Measurements from ENCODE around the gene OPN3. TPM values are rescaled to one million over a fixed set of nuclear protein-coding genes. Genes with fewer than 3 reads are reported as not detected.

The OPN3 gene
- total RNA-seq, 4 donors from 2014 or later: 5.3 to 12.4 (median 8.0) TPM

- no peak for DNase-seq (ENCODE audit: extremely low spot score)
- Histone ChIP-seq H3K27me3 (no peaks in the 10 kb centered on the region), H3K4me3 (no peak overlapping the region), H3K27ac (replicated peaks in 1 of 4) (no peak overlapping the region), H3K9me3 (no peaks in the 10 kb centered on the region), H3K36me3 (no peaks in the 10 kb centered on the region), H3K4me1 (no peaks in the 10 kb centered on the region)
- WGBS: 88% methylated on average over 3 of the region's 3 CpGs
- intact Hi-C loops (cut with DNase I): no loop called here
- TF ChIP-seq POLR2A (IDR thresholded peaks at IDR 0.05; ENCODE audit: low read depth) (no peak), POLR2AphosphoS5 (IDR thresholded peaks at IDR 0.05) (no peak), CTCF (IDR thresholded peaks at IDR 0.05) (no peak), EP300 (IDR thresholded peaks at IDR 0.05) (no peak)
Measured at GRCh38 chr1:241598249-241598648, 41.9 kb downstream of the OPN3 start.

- 89% methylated on average over 6 of the region's 6 CpGs for WGBS
- Histone ChIP-seq H3K36me3 (no peaks in the 10 kb centered on the region), H3K27me3 (no peaks in the 10 kb centered on the region), H3K4me3 (no peak overlapping the region), H3K27ac (replicated peaks in 1 of 4) (no peak overlapping the region), H3K9me3 (no peaks in the 10 kb centered on the region), H3K4me1 (no peaks in the 10 kb centered on the region)
- DNase-seq (ENCODE audit: extremely low spot score): no peak
- intact Hi-C loops (cut with DNase I): no loop called here
- TF ChIP-seq POLR2A (IDR thresholded peaks at IDR 0.05; ENCODE audit: low read depth): no peak
- TF ChIP-seq CTCF (IDR thresholded peaks at IDR 0.05): no peak
- no peak for TF ChIP-seq POLR2AphosphoS5 (IDR thresholded peaks at IDR 0.05)
- TF ChIP-seq EP300 (IDR thresholded peaks at IDR 0.05): no peak
Measured at GRCh38 chr1:241596633-241597032, 43.5 kb downstream of the OPN3 start.

DNA sequence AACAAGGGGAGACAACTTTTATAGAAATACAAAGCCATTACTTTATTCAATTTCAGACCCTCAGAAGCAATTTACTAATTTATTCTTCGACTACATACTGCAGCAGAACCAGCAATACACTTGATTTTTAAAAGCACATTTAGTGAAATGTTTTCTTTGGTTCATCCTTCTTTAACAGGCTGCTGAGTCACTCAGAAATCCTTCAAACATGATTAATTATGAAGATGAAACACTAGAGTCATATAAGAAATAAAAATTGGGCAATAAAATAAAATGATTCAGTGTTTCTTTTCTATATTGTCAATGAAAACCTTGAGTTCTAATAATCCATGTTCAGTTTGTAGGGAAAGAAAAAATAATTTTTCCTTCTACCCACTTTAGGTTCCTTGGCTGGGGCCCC, 47.0 kb downstream of the OPN3 start:
- intact Hi-C loops (cut with DNase I): no loop called here
- WGBS: 92% methylated on average over 1 of the region's 1 CpG

DNA sequence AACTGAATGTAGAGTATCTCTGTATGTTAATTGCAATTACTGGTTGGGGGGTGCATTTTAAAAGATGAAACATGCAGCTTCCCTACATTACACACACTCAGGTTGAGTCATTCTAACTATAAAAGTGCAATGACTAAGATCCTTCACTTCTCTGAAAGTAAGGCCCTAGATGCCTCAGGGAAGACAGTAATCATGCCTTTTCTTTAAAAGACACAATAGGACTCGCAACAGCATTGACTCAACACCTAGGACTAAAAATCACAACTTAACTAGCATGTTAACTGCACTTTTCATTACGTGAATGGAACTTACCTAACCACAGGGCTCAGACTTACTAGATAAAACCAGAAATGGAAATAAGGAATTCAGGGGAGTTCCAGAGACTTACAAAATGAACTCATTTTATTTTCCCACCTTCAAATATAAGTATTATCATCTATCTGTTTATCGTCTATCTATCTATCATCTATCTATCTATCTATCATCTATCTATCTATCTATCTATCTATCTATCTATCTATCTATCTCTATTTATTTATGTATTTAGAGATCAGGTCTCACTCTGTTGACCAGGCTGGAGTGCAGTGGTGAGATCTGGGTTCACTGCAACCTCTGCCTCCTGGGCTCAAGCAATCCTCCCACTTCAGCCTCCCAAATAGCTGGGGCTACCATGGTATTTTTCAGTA, 47.8 kb downstream of the OPN3 start:
- DNase-seq (ENCODE audit: extremely low spot score): no peak
- no peak overlapping the region for H3K4me3 ChIP-seq
- 90% methylated on average over 3 of the region's 3 CpGs for WGBS
- intact Hi-C loops (cut with DNase I): no loop called here
- H3K9me3 ChIP-seq: no peaks in the 10 kb centered on the region
- H3K36me3 ChIP-seq: no peaks in the 10 kb centered on the region
- no peak overlapping the region for H3K27ac ChIP-seq (replicated peaks in 1 of 4)
- TF ChIP-seq EP300 (IDR thresholded peaks at IDR 0.05) (no peak), CTCF (IDR thresholded peaks at IDR 0.05) (no peak), POLR2A (IDR thresholded peaks at IDR 0.05; ENCODE audit: low read depth) (no peak), POLR2AphosphoS5 (IDR thresholded peaks at IDR 0.05) (no peak)
- no peaks in the 10 kb centered on the region for H3K4me1 ChIP-seq
- no peaks in the 10 kb centered on the region for H3K27me3 ChIP-seq

More for the DNA sequence above, 47.0 kb downstream of the OPN3 start:
- H3K36me3 ChIP-seq: no peaks in the 10 kb centered on the region
- H3K27ac ChIP-seq (replicated peaks in 1 of 4): no peak overlapping the region
- no peaks in the 10 kb centered on the region for H3K27me3 ChIP-seq
- no peak for DNase-seq (ENCODE audit: extremely low spot score)
- no peak overlapping the region for H3K4me3 ChIP-seq
- H3K9me3 ChIP-seq: no peaks in the 10 kb centered on the region
- H3K4me1 ChIP-seq: no peaks in the 10 kb centered on the region
- TF ChIP-seq CTCF (IDR thresholded peaks at IDR 0.05) (no peak), POLR2A (IDR thresholded peaks at IDR 0.05; ENCODE audit: low read depth) (no peak), EP300 (IDR thresholded peaks at IDR 0.05) (no peak), POLR2AphosphoS5 (IDR thresholded peaks at IDR 0.05) (no peak)

DNA sequence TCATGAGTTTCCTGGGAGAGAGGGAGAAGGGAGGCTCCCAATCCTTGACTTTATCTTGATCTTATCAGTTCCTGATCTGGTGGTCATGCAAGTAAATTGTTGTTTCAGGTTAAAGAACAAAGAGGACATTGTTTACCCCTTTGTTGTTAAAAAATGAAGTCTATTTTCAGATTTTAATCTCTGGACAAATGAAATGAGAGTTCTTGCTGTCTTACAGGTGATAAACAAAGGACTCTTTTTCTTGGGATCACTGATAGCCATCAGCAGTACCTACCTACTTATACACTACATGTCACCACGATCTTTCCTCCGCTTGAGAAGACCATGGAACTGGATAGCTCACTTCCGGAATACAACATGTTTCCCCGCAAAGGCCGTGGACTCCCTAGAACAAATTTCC, 48.4 kb downstream of the OPN3 start:
- Histone ChIP-seq H3K4me1 (no peaks in the 10 kb centered on the region), H3K4me3 (no peak overlapping the region), H3K9me3 (no peaks in the 10 kb centered on the region), H3K36me3 (no peaks in the 10 kb centered on the region), H3K27me3 (no peaks in the 10 kb centered on the region), H3K27ac (replicated peaks in 1 of 4) (no peak overlapping the region)
- no peak for DNase-seq (ENCODE audit: extremely low spot score)
- 94% methylated on average over 5 of the region's 5 CpGs for WGBS
- intact Hi-C loops (cut with DNase I): no loop called here
- TF ChIP-seq CTCF (IDR thresholded peaks at IDR 0.05) (no peak), POLR2AphosphoS5 (IDR thresholded peaks at IDR 0.05) (no peak), POLR2A (IDR thresholded peaks at IDR 0.05; ENCODE audit: low read depth) (no peak), EP300 (IDR thresholded peaks at IDR 0.05) (no peak)
